Peyer's patch (tissue), 4 donors: ENCODE data around the gene LRRC45.

Source experiments
- CTCF ChIP-seq, 6 experiments: fragments of 450-650 bp in 4 of 6; fragments of 200-600 bp in 2 of 6; sonication (generic) in 1 of 6; IDR thresholded peaks; one replicate each; pipeline ENCODE4 v1.5.1; 2017 to 2019; ENCODE audit warnings: antibody characterized with exemption in 6 of 6, mild to moderate bottlenecking in 3 of 6, moderate library complexity in 1 of 6
- POLR2A ChIP-seq, 2 donors: fragments of 450-650 bp; IDR thresholded peaks; one replicate each; pipeline ENCODE4 v1.5.1; 2017; ENCODE audit warnings: antibody characterized with exemption in 2 of 2, mild to moderate bottlenecking in 2 of 2, moderate library complexity in 2 of 2

- TF ChIP-seq CTCF (IDR thresholded peaks at IDR 0.05) (no peak), POLR2A (IDR thresholded peaks at IDR 0.05) (no peak)
Measured at GRCh38 chr17:81995463-81996231, 27.5 kb upstream of the LRRC45 start.
